GM12878 (cell line): ENCODE data around the gene QSOX2. TPM values are rescaled to one million over a fixed set of nuclear protein-coding genes. Genes with fewer than 3 reads are reported as not detected.

Experiments used
- ATAC-seq: fragments of 200-7000 bp; cut with Tn5 transposase; 3 replicates; pipeline ENCODE4 v1.9.1; 2020; ENCODE audit warnings: mild to moderate bottlenecking, moderate library complexity
- BruUV-seq: library from RNA; stranded (reverse); fragments of 400-500 nt; replicated peaks from 2 replicates; lab custom pipeline; 2021; lab: Mats Ljungman, UMichigan
- CTCF ChIA-PET: fragments of 300-600 bp; sonication (Branson Sonifier 250); formaldehyde crosslinking; extraction: SDS; loops from one replicate; lab custom pipeline; 2021; ENCODE audit warnings: inconsistent platforms; lab: Yijun Ruan, JAX
- POLR2A ChIA-PET: fragments of 350-600 bp; formaldehyde crosslinking; extraction: SDS; loops from one replicate; lab custom pipeline; 2021; ENCODE audit warnings: inconsistent platforms; lab: Charles Lee
- RAD21 ChIA-PET: fragments of 300-600 bp; sonication (Branson Sonifier 250); formaldehyde crosslinking; loops from one replicate; lab custom pipeline; 2023; ENCODE audit warnings: antibody characterized with exemption; ENCODE audit not compliant: unreplicated experiment; lab: Charles Lee
- SMC1A ChIA-PET: fragments of 300-600 bp; sonication (Branson Sonifier 250); formaldehyde crosslinking; loops from one replicate; lab custom pipeline; 2023; ENCODE audit not compliant: unreplicated experiment, uncharacterized antibody; lab: Charles Lee
- DNase-seq: peaks from one replicate; pipeline ENCODE4 v3.0.0-alpha.2; 2011; ENCODE audit warnings: low read depth, low spot score
- FAIRE-seq: peaks from 3 replicates; lab custom pipeline; 2011; peaks lifted over from hg19 to GRCh38; lab: Jason Lieb, UNC
- H2AFZ ChIP-seq: 2 replicates; pipeline ENCODE4 v1.6.0; 2011; ENCODE audit warnings: low read depth, low read length, control low read depth; ENCODE audit not compliant: control insufficient read depth
- H3K27ac ChIP-seq: 2 replicates; pipeline ENCODE4 v1.5.1; 2011; ENCODE audit warnings: control low read depth; ENCODE audit not compliant: control insufficient read depth, insufficient read depth
- H3K27me3 ChIP-seq, 2 experiments: replicated peaks in 1 of 2; 2 replicates each; pipeline versions ENCODE4 v1.6.0 to v1.6.1; 2011; ENCODE audit warnings: low read length in 1 of 2; ENCODE audit not compliant: control insufficient read depth in 2 of 2, insufficient read depth in 2 of 2
- H3K36me3 ChIP-seq, 2 experiments: 2 replicates each; pipeline ENCODE4 v1.5.1; 2011; ENCODE audit warnings: low read length in 1 of 2; ENCODE audit not compliant: control insufficient read depth in 2 of 2, insufficient read depth in 2 of 2
- H3K4me1 ChIP-seq: 2 replicates; pipeline ENCODE4 v1.6.1; 2011; ENCODE audit warnings: mild to moderate bottlenecking, low read length, moderate library complexity, mixed read lengths; ENCODE audit not compliant: control insufficient read depth, insufficient read depth
- H3K4me2 ChIP-seq: 2 replicates; pipeline ENCODE4 v1.6.0; 2011; ENCODE audit warnings: control low read depth; ENCODE audit not compliant: control insufficient read depth, insufficient read depth
- H3K4me3 ChIP-seq: fragments of 200-600 bp; sonication (generic); 2 replicates; pipeline ENCODE4 v1.5.1; 2016
- H3K79me2 ChIP-seq: 2 replicates; pipeline ENCODE4 v1.6.0; 2011; ENCODE audit warnings: low read length; ENCODE audit not compliant: control insufficient read depth, insufficient read depth
- H3K9ac ChIP-seq: 2 replicates; pipeline ENCODE4 v1.8.0; 2011; ENCODE audit warnings: low read length, control low read depth, mixed read lengths; ENCODE audit not compliant: control insufficient read depth, insufficient read depth
- H3K9me3 ChIP-seq: replicated peaks from 3 replicates; pipeline ENCODE4 v1.5.1; 2011; ENCODE audit warnings: mild to moderate bottlenecking, low read length; ENCODE audit not compliant: control insufficient read depth, insufficient read depth
- H4K20me1 ChIP-seq: 2 replicates; pipeline ENCODE4 v1.6.0; 2011; ENCODE audit not compliant: control insufficient read depth, insufficient read depth
- IKZF1 ChIP-seq: fragments of 450-650 bp; conservative IDR thresholded peaks from 2 replicates; pipeline ENCODE4 v1.6.1; 2017; ENCODE audit warnings: antibody characterized with exemption, mild to moderate bottlenecking
- JUND ChIP-seq: IDR thresholded peaks from 2 replicates; pipeline ENCODE4 v1.6.1; 2012; ENCODE audit warnings: low read depth, mild to moderate bottlenecking, low read length, improper control_type of control experiment, moderate library complexity
- MEF2A ChIP-seq: IDR thresholded peaks from 2 replicates; pipeline ENCODE4 v1.6.1; 2011; ENCODE audit warnings: low read depth, mild to moderate bottlenecking, low read length, moderate library complexity; ENCODE audit not compliant: insufficient read depth
- MXI1 ChIP-seq: fragments of 150-350 bp; IDR thresholded peaks from 2 replicates; pipeline ENCODE4 v1.6.1; 2011; ENCODE audit warnings: low read depth, mild to moderate bottlenecking, inconsistent platforms, low read length, improper control_type of control experiment
- NR2C1 ChIP-seq: fragments of 450-650 bp; IDR thresholded peaks from 2 replicates; pipeline ENCODE4 v1.6.1; 2017; ENCODE audit warnings: antibody characterized with exemption, mild to moderate bottlenecking, moderate library complexity
- NR2C2 ChIP-seq: IDR thresholded peaks from 2 replicates; pipeline ENCODE4 v1.6.1; 2011; ENCODE audit warnings: borderline replicate concordance, low read depth; ENCODE audit not compliant: control insufficient read depth, insufficient read length
- RELA ChIP-seq: fragments of 450-650 bp; IDR thresholded peaks from 2 replicates; pipeline ENCODE4 v1.8.0; 2014; ENCODE audit warnings: borderline replicate concordance; ENCODE audit not compliant: partially characterized antibody
- SMAD5 ChIP-seq: IDR thresholded peaks from 2 replicates; pipeline ENCODE4 v1.6.1; 2016; ENCODE audit warnings: antibody characterized with exemption, low read depth
- ZBTB4 ChIP-seq: fragments of 450-650 bp; formaldehyde crosslinking; IDR thresholded peaks from 2 replicates; pipeline ENCODE4 v1.4.0; 2022; ENCODE audit warnings: mild to moderate bottlenecking, moderate library complexity
- WGBS: methylation state at CpG from one replicate; pipeline ENCODE4 v1.1.6; 2016; ENCODE audit warnings: low lambda C conversion rate; ENCODE audit not compliant: insufficient replicate concordance, insufficient coverage; ENCODE audit errors: missing lambda C conversion rate; 5-methylcytosine and 5-hydroxymethylcytosine counted together
- in situ Hi-C: fragments of 300-500 bp; cut with MboI; formaldehyde crosslinking; loops from 9 replicates; pipeline ENCODE4 v1.14.3; 2018; ENCODE audit warnings: mixed read lengths
- intact Hi-C: fragments of 100-400 bp; cut with micrococcal nuclease; formaldehyde crosslinking; loops from one replicate; pipeline ENCODE4 v1.14.2; 2022; ENCODE audit not compliant: unreplicated experiment
- polyA plus RNA-seq, 11 experiments: library from polyadenylated mRNA; depleted of rRNA in 4 of 11; unstranded in 6 of 11; stranded (reverse) in 5 of 11; fragments of >200 nt; fragmentation: Nextera tagmentation in 4 of 11; fragmentation: Illumina TruSeq in 1 of 11; extraction: Ambion mirVana in 4 of 11; extraction: Trizol in 1 of 11; gene quantifications; 1 replicate in 1 of 11; 2 replicates in 10 of 11; pipeline versions ENCODE4 v1.2.1 to v1.2.3, GENCODE V29; 2011 to 2016; ENCODE audit warnings: inconsistent platforms in 2 of 11, missing spikeins in 2 of 11, low read depth in 1 of 11
- total RNA-seq, 4 experiments: library from RNA; depleted of rRNA in 3 of 4; stranded (reverse); fragments of >200 nt in 3 of 4; fragmentation: Illumina TruSeq in 1 of 4; extraction: Trizol in 1 of 4; gene quantifications; 2 replicates each; pipeline versions ENCODE4 v1.2.1 to v1.2.3, GENCODE V29; 2013 to 2021

Gene QSOX2
- total and polyA plus RNA-seq, 10 of the 15 experiments (the other 5 are each of a cell fraction or from before 2014, with no cell fraction given) = 0.34 to 16.1 (median 8.2) TPM

- FAIRE-seq = no peak
- TF ChIP-seq JUND (no peak), ZBTB4 (CRISPR knock-in tag) (no peak), MXI1 (no peak), NR2C2 (no peak), MEF2A (no peak), IKZF1 (no peak), RELA (no peak), SMAD5 (no peak), NR2C1 (no peak)
- intact Hi-C loops = no loop called here
- DNase-seq = no peak
- H3K79me2 ChIP-seq = no peaks in the 10 kb centered on the region
- no peak overlapping the region for H3K4me2 ChIP-seq
- H3K27me3 ChIP-seq = peaks cover 13 to 18% of the 10 kb centered on the region in 2 experiments; a peak in 3 of 4 replicates
- H3K9ac ChIP-seq = no peak overlapping the region
- in situ Hi-C loops = no loop called here
- no peak overlapping the region for H2AFZ ChIP-seq
- ATAC-seq = no peak
- H3K4me1 ChIP-seq = 0 out of 2 replicates have a peak, but pooled peaks cover 4% of the 10 kb centered on the region
- ChIA-PET RAD21 (no interaction called here), CTCF (no interaction called here), POLR2A (no interaction called here), SMC1A (no interaction called here)
- H4K20me1 ChIP-seq = peaks cover 4% of the 10 kb centered on the region; the same call in 1 of the 2 replicates
- no TSS peak for BruUV-seq
- no peak overlapping the region for H3K4me3 ChIP-seq
- WGBS = 36% methylated on average over 68 of the region's 71 CpGs
- H3K27ac ChIP-seq = no peak overlapping the region
- H3K36me3 ChIP-seq = no peaks in the 10 kb centered on the region; a peak in 1 of 4 replicates
- no peaks in the 10 kb centered on the region for H3K9me3 ChIP-seq
Measured at GRCh38 chr9:136199391-136200288, 46.0 kb downstream of the QSOX2 start.
